ENCODE data around the gene TOP3B. TPM values are rescaled to one million over a fixed set of nuclear protein-coding genes. Genes with fewer than 3 reads are reported as not detected.

The TOP3B gene
- total RNA-seq, 2 experiments from 2014 or later: 33.6 to 34.0 TPM

- no peak for TF ChIP-seq CTCF (IDR thresholded peaks at IDR 0.05)
- Mint-ChIP-seq H3K4me1 (ENCODE audit: low read depth) (no peaks in the 10 kb centered on the region), H3K9me3 (no peaks in the 10 kb centered on the region), H3K36me3 (ENCODE audit: low read depth) (no peaks in the 10 kb centered on the region), H3K27me3 (no peaks in the 10 kb centered on the region), H3K27ac (no peak overlapping the region), H3K4me3 (no peak overlapping the region)
- intact Hi-C loops (cut with micrococcal nuclease): no loop called here
- DNase-seq (no peak), ATAC-seq (no peak)
- POLR2A ChIA-PET: interaction anchor here (0.7 to 0.9 kb wide), 2 partner anchors 10 to 80 kb away, joined by 3 read pairs; no protein-coding TSS in a partner anchor
- CTCF ChIA-PET: interaction anchor here (1.2 to 1.7 kb wide), 3 partner anchors 29 to 133 kb away, joined by 3 to 4 read pairs (median 4); no protein-coding TSS in a partner anchor
Measured at GRCh38 chr22:21907638-21908522, 74.7 kb downstream of the TOP3B start.

Other genes with a start within 250 kb of the TOP3B start
- 1 to 10 TPM in 1 of 2 experiments, under 1 TPM in 1; 0.99 to 1.2 TPM for gene YPEL1, start 247.0 kb downstream of the TOP3B start, total RNA-seq
- gene MAPK1, start 115.1 kb downstream of the TOP3B start, total RNA-seq: 10 to 100 TPM; 87.1 to 93.4 TPM
- gene PPM1F, start 29.9 kb downstream of the TOP3B start, total RNA-seq: 10 to 100 TPM; 18.2 to 18.8 TPM